Chondrocyte (in vitro differentiated cells): ENCODE data around the gene BNC2. TPM values are rescaled to one million over a fixed set of nuclear protein-coding genes. Genes with fewer than 3 reads are reported as not detected.
A peak's percentile ranks its signal among the peaks of the same experiment; 100 is the strongest.
"Not testable (repeated sequence)": the region's sequence is repeated elsewhere in the genome, so short reads cannot be mapped to it uniquely, and the experiment has no call there.

Source experiments
- DNase-seq: peaks from one replicate; pipeline ENCODE4 v3.0.0; 2021; ENCODE audit warnings: mixed read lengths, low spot score
- H3K27ac Mint-ChIP-seq: one replicate; pipeline ENCODE4 v1.8.0; 2021; ENCODE audit warnings: mild to moderate bottlenecking, moderate library complexity, mixed read lengths; ENCODE audit not compliant: unreplicated experiment
- H3K27me3 Mint-ChIP-seq: 2 replicates; pipeline ENCODE4 v1.8.0; 2021; ENCODE audit warnings: low read depth, mixed read lengths
- H3K36me3 Mint-ChIP-seq: 2 replicates; pipeline ENCODE4 v1.8.0; 2021; ENCODE audit warnings: low read depth, mixed read lengths
- H3K4me1 Mint-ChIP-seq: 2 replicates; pipeline ENCODE4 v1.8.0; 2021; ENCODE audit warnings: low read depth, mild to moderate bottlenecking, mixed read lengths
- H3K4me3 Mint-ChIP-seq: one replicate; pipeline ENCODE4 v1.8.0; 2021; ENCODE audit warnings: mild to moderate bottlenecking, moderate library complexity, mixed read lengths; ENCODE audit not compliant: unreplicated experiment
- H3K9me3 Mint-ChIP-seq: 2 replicates; pipeline ENCODE4 v1.8.0; 2021; ENCODE audit warnings: low read depth, mixed read lengths
- total RNA-seq: library from RNA; stranded (reverse); gene quantifications from 3 replicates; pipeline ENCODE4 v1.2.1, GENCODE V29; 2021
- TF ChIP-seq, protein P1 (sequence below): fragments of 200-600 bp; sonication (generic); IDR thresholded peaks from 2 replicates; pipeline ENCODE4 v1.5.0; 2021; ENCODE audit warnings: antibody characterized with exemption, mild to moderate bottlenecking, moderate library complexity

The BNC2 gene
- total RNA-seq, 1 donor from 2014 or later = 17.8 TPM

DNA sequence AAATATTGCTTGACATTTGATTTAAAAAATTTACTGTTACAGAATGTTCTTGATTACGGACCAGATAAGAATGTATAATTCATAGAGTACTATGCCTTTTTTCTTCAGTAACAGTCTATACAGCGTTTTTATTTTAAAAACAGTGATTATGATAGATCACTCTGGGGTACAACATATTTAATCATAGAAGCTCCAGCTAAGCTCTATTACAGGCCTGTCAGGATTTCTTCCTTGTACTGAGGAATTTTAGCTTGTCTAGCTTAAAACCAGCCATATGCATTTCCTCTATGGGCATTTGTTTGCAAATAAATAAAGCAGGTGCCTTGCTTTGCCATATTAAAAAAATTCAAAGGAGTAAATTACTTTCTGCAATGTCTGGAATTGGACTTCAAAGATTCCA is 423.8 kb downstream of the BNC2 start:
- H3K4me3 Mint-ChIP-seq = no peak overlapping the region
- H3K27ac Mint-ChIP-seq = no peak overlapping the region
- no peaks in the 10 kb centered on the region for H3K36me3 Mint-ChIP-seq
- no peak for DNase-seq
- no peaks in the 10 kb centered on the region for H3K9me3 Mint-ChIP-seq
- H3K4me1 Mint-ChIP-seq = peaks cover 23% of the 10 kb centered on the region
- H3K27me3 Mint-ChIP-seq = no peaks in the 10 kb centered on the region
- TF ChIP-seq, protein P1, sequence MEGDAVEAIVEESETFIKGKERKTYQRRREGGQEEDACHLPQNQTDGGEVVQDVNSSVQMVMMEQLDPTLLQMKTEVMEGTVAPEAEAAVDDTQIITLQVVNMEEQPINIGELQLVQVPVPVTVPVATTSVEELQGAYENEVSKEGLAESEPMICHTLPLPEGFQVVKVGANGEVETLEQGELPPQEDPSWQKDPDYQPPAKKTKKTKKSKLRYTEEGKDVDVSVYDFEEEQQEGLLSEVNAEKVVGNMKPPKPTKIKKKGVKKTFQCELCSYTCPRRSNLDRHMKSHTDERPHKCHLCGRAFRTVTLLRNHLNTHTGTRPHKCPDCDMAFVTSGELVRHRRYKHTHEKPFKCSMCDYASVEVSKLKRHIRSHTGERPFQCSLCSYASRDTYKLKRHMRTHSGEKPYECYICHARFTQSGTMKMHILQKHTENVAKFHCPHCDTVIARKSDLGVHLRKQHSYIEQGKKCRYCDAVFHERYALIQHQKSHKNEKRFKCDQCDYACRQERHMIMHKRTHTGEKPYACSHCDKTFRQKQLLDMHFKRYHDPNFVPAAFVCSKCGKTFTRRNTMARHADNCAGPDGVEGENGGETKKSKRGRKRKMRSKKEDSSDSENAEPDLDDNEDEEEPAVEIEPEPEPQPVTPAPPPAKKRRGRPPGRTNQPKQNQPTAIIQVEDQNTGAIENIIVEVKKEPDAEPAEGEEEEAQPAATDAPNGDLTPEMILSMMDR = no peak

- Mint-ChIP-seq H3K4me1 (peaks cover 23% of the 10 kb centered on the region), H3K27me3 (no peaks in the 10 kb centered on the region), H3K27ac (no peak overlapping the region), H3K9me3 (no peaks in the 10 kb centered on the region), H3K36me3 (no peaks in the 10 kb centered on the region), H3K4me3 (no peak overlapping the region)
- TF ChIP-seq, protein P1 = no peak
- no peak for DNase-seq
These were observed 425.1 kb downstream of the BNC2 start for GRCh38 chr9:16445141-16445920.

- H3K4me1 Mint-ChIP-seq = peaks cover 23% of the 10 kb centered on the region
- TF ChIP-seq, protein P1 = no peak
- peak overlapping the region; percentile 6 for H3K27ac Mint-ChIP-seq
- no peak for DNase-seq
- no peaks in the 10 kb centered on the region for H3K36me3 Mint-ChIP-seq
- no peak overlapping the region for H3K4me3 Mint-ChIP-seq
- H3K27me3 Mint-ChIP-seq = no peaks in the 10 kb centered on the region
- H3K9me3 Mint-ChIP-seq = no peaks in the 10 kb centered on the region
These were observed 427.8 kb downstream of the BNC2 start for GRCh38 chr9:16442622-16443021.

- Mint-ChIP-seq H3K9me3 (no peaks in the 10 kb centered on the region), H3K27ac (no peak overlapping the region), H3K4me3 (no peak overlapping the region), H3K36me3 (peaks cover 3% of the 10 kb centered on the region), H3K4me1 (peaks cover 23% of the 10 kb centered on the region), H3K27me3 (no peaks in the 10 kb centered on the region)
- TF ChIP-seq, protein P1 = no peak
- DNase-seq = no peak
These were observed 428.7 kb downstream of the BNC2 start for GRCh38 chr9:16441791-16442190.

GRCh38 chr9:16438831-16439230 is 431.6 kb downstream of the BNC2 start:
- DNase-seq, H3K9me3 Mint-ChIP-seq, H3K4me3 Mint-ChIP-seq, H3K27me3 Mint-ChIP-seq, H3K27ac Mint-ChIP-seq: not testable (repeated sequence)
- Mint-ChIP-seq H3K4me1 (peaks cover 16% of the 10 kb centered on the region), H3K36me3 (peaks cover 12% of the 10 kb centered on the region)

GRCh38 chr9:16436545-16436944 is 433.9 kb downstream of the BNC2 start:
- Mint-ChIP-seq H3K4me3 (no peak overlapping the region), H3K27me3 (no peaks in the 10 kb centered on the region), H3K27ac (no peak overlapping the region), H3K4me1 (peaks cover 5% of the 10 kb centered on the region), H3K36me3 (peaks cover 12% of the 10 kb centered on the region), H3K9me3 (no peaks in the 10 kb centered on the region)
- TF ChIP-seq, protein P1 = no peak
- no peak for DNase-seq
